DMS53 (cell line): Measurements from ENCODE around the gene TESK1.

Experiments used
- DNase-seq: peaks from one replicate; lab custom pipeline; 2025; lab: John Stamatoyannopoulos, UW

Gene TESK1

DNA sequence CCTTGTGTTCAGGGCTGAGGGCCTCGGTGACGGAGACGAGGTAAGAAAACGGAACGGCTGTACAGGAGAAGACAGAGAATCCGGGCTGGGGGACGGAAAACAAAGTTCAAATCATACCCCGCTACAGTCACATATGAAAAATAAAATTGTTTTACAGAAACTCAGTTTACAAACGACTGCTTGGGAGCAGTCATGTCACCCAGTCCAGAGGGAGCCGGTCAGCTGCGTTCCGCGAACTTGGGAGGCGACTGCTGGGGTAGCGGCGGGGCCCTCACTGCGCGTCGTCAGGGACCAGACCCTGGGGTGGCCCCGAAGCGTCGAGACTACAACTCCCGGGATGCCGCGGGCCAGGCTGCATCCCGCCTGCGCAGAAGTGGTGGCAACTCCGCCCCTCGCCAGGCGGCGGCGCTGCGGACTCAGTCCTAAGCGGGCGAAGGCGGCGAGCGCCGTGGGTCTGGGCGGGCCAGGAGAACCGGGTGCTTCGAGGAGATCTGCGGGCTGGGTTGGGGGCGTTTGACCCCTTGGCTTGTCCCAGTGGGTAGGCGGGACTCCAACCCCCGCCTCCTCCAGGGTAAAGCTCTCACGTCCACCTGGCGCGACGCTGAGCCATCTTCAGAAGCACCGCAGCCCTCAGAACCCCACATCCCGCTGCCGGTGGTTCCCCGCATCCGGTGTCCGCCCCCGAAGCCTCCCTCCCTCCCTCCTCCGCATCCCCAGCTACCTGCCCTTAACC lies 41.6 kb downstream of the TESK1 start:
- peak; percentile 91 for DNase-seq

DNA sequence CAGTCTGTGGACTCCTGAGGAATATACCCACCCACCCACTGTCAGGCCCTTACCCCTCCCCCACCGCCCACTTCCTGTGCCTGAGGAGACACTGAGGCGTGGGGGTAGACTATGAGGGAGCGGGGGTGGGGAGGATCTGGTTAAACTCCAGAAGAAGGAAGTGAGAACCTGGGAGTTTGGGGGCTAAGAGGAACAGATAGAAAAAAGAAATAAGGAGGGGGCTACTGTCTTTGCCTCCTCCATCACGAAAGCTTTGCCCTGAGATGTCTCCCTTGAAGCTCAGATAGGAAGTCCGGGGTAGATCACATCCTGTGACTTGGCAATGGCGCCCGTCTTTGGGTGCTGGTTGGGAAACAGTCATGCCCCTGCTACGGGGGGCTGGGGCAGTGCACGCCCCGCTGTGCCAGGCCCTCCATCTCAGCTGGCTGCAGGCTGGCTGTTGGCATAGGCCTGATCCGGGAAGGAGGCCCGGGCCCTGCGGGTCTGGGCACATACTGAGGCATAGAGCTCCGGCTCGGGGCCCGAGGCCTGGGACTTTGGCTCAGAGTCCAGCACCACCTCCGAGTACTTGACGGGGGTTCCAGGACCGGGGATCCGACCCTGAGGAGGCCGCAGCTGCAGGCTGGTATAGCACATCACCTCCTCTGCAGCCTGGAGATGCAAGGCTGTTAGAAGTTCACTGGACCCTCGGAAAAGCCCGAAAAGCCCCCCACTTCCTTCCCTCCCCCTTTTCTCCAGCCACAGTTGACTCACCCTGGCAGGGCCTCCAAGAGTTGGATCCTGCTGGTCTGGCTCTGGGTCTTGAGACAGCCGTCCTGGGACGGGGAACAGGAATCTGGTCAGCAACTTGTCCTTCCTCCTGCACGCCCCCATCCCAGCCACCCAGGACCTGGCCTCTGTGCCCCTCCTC lies 44.6 kb downstream of the TESK1 start:
- DNase-seq: no peak

DNA sequence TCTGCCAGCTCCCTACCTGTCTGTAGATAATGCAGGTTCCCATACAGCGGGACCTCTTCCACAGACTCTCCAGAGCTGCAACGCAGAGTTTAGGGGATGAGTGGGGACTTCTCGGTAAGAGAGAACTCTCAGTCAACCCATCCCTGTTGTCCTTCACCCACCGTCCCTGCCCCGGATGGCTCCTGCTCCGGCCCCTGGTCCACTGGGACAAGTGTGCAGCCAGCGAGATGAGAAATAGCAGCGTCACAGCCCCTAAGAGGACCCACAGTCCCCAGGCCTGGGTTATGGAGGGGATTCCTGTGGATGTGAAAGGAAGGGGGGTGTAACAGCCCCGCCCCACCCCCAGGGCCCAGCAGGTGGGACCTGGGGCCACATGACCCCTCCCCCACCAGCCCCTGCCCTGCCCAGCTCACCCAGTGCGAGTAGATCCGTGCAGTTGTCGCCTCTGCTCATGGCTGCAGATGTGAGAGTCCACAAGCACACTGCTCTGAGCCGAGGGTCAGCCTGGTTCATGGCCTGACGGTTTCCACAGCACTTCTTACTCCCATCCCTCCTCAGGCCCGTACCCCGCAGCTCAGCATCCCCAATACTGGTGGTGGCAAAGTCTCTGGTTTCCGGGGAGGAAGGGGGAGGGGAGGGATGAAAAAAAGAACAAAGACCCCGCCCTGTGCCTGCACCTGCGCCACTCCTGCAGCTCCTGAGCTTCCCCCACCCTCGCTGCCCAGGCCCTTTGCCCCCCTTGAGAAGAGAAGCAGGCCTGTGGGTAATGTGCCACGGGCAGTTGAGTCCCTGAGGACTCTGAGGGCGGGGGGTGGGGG lies 45.5 kb downstream of the TESK1 start, which contains the start of gene SIT1:
Gene SIT1, minus strand, starts transcription at position 591 of the 818 bp plus-strand sequence. Its CDS starts 78 bp downstream, at position 513.
- no peak for DNase-seq

DNA sequence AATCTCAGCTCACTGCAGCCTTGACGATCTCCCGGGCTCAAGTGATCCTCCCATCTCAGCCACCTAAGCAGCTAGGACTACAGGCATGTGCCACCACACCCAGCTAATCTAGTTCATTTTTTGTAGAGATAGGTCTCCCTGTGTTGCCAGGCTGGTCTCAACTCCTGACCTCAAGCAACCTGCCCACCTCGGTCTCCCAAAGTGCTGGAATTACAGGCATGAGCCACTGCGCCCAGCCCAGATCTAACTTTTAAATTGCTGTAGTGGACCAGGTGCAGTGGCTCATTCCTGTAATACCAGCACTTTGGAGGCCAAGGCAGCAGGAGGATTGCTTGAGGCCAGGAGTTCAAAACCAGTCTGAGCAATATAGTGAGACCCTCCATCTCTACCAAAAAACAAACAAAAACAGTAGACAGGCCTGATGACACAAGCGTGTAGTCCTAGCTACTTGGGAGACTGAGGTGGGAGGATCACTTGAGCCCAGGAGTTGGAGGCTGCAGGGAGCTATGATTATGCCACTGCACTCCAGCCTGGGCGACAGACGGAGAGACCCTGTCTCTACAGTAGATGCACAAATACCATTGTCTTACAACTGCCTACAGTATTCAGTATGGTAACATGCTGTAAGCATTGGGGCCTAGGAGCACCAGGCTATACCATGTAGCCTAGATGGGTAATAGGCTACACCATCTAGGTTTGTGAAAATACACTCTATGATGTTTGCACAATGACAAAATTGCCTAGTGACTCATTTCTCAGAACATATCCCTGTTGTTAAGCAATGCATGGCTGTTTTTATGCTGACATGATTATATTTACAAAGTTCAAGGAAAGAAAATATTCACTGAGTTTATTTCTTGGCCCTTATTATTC lies 47.1 kb downstream of the TESK1 start:
- DNase-seq: peak; percentile 84

DNA sequence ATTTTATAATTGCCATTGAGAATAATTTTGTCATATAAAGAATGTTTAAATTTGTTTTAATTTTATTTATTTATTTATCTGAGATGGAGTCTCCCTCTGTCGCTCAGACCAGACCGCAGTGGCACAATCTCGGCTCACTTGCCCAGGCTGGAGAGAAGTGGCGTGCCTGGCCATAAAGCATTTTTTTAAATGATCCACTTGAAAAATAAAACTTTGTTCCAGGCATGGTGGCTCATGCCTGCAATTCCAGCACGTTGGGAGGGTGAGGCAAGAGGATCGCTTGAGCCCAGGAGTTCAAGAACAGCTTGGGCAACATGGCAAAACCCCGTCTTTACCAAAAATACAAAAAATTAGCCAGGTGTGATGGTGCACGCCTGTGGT lies 47.8 kb downstream of the TESK1 start:
- peak; percentile 56 for DNase-seq

DNA sequence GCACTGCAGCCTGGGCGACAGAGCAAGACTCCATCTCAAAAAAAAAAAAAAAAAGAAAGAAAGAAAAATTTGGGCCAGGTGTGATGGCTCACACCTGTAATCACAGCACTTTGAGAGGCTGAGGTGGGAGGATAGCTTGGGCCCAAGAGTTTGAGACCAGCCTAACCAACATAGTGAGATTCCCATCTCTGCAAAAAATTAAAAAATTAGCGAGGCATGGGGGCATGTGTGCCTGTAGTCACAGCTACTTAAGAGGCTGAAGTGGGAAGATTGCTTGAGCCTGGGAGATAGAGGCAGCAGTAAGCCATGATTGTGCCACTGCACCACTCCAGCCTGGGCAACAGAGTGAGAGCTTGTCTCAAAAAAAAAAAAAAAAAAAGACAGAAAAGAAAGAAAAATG lies 48.5 kb downstream of the TESK1 start:
- no peak for DNase-seq

DNA sequence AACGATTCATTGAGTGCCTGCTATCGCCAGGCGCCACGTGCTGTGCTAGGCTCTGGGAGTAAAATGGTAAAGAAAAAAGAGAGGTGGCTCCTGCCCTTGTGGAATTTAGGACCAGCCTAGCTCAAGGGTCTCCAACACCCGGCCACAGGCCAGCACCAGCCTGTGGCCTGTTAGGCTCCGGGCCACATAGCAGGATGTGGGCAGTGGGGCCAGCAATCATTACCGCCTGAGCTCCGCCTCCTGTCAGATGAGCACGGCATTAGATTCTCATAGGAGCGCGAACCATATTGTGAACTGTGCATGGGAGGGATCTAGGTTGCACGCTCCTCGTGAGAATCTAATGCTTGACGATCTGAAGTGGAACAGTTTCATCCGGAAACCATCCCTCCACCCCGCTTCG lies 51.3 kb downstream of the TESK1 start:
- DNase-seq: peak; percentile 44

DNA sequence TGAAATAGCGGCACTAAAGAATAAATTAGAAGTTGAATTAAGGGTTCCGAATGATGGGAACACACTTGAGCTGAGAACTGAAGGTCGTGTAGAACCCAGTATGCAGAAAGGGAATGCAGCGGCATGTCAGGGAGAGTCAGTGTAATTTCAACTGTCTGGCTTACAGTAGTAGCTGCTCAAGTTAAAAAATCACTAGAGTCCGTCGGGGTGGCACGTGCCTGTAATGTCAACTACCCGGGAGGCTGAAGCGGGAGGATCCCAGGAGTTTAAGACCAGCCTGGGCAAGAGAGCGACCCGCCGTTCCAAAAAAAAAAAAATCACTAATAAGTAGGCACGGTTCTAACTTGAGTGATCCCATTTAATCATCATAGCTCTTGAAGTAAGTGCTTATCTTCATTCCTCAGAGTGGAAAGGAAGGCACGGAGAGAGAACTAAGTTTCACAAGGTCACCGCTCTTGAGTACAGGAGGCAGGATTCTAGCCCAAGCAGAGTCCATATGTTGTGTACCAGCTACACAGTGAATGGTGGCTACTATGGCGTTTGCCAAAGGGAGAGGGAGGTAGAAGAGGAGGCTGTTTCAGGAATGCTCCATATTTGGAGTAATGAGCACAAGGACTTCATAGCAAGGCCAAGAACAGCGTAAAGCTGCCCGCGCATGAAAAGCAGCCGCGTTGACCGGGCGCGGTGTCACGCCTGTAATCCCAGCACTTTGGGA lies 51.9 kb downstream of the TESK1 start:
- peak; percentile 86 for DNase-seq

DNA sequence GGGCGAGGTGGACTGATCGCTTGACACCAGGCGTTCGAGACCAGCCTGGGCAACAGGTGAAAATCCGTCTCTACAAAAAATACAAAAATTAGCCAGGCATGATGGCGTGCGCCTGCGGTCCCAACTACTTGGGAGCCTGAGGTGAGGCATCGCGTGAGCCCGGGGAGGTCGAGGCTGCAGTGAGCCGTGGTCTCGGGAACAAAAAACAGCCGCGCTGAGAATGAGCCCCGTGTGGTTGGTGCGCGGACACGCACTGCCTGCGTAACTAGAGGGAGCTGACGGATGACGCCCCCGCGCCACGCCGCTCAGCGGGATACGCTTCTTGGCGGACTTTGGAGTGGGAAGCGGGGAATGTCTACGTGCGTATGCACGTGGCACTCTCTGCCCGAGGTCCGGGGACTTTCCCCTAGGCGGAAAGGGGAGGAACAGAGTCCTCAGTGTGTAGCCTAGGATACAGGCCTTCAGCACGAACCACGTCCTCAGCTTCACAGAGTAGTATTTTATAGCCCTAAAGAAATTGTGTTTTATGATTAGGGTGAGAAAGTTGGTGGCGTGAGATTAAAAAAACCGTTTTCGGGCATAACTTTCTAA lies 52.6 kb downstream of the TESK1 start, which contains the start of gene RMRP:
Gene RMRP, minus strand, starts transcription at position 474 of the 591 bp plus-strand sequence.
- DNase-seq: peak; percentile 99

DNA sequence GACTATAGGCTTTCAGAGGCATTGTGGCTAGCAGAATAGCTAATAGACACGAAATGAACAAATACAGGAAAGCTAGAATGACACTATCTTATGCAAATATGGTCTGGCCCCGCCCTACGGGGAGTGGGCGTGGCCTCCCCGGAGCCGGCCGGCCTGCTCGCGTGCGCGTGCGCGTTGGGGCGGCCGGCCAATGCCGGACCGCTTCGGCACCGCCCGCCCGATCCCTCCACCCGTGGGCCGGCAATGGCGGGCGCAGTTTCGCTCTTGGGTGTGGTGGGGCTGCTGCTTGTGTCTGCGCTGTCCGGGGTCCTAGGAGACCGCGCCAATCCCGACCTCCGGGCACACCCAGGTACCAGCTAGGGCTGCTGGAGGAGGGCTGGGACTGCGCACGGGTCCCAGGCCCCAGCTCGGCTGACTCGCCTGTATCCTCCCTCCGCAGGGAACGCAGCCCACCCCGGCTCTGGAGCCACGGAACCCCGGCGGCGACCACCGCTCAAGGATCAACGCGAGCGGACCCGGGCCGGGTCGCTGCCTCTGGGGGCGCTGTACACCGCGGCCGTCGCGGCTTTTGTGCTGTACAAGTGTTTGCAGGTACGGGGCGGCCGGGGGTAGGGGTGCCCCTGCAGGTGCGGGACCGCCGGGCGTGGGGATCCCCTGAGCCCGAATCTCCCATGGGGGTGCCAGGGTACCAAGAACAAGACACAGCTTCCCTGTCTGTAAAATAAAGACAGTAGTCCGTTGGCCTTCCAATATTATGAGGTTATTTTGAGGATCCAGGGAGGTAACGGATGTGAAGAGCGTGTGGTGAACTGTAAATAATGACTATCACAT lies 53.3 kb downstream of the TESK1 start, which contains the start of gene CCDC107:
Gene CCDC107, plus strand, starts transcription at position 156 of the 831 bp plus-strand sequence. Its CDS starts 88 bp downstream, at position 244.
- peak; percentile 83 for DNase-seq

DNA sequence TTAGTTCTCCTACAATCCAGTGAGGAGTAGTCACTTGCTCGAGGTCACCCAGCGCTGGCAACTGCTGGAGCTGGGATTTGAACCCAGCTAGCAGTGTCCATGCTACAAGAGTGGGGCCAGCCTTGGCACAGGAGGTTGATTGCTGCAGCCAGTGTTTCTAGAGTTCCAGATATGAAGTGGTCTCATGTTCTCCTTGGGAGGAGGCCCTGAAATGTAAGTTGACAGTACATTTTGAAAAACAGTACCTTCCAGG lies 53.8 kb downstream of the TESK1 start:
- DNase-seq: peak; percentile 68

DNA sequence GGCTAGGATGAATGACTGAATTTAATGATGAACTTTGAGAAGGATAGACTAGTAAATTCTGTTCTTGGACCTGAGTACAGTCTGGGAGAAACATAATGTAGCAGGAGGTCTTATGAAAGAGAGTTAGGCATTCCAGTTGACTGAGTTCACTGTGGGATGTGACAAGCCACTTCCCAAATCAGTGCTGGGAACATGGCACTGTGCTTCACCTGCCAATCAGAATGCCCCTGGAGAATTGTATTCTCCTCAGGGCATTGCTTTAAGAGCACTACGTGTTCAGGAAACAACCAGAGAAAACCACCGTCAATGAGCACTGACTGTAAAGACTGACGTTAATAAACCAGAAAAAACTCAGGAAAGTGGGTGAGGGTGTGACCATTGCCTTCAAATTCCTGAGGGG lies 54.3 kb downstream of the TESK1 start:
- DNase-seq: peak; percentile 6
